Measurements from ENCODE around the gene ABCA1.

GRCh38 chr9:104896131-104896530 lies 31.8 kb downstream of the ABCA1 start:
- TF ChIP-seq POLR2A (IDR thresholded peaks at IDR 0.05) = no peak
- TF ChIP-seq CTCF (IDR thresholded peaks at IDR 0.05) = no peak
- TF ChIP-seq POLR2AphosphoS5 (IDR thresholded peaks at IDR 0.05; ENCODE audit: insufficient read depth in 1 of 2, low read depth in 1 of 2) = no peak

Measured in vagina (tissue), 2 donors.